PC-3 (cell line): ENCODE data around the gene SMYD3. TPM values are rescaled to one million over a fixed set of nuclear protein-coding genes. Genes with fewer than 3 reads are reported as not detected.

Source experiments
- ATAC-seq: fragments of 200-7000 bp; cut with Tn5 transposase; 2 replicates; pipeline ENCODE4 v1.9.1; 2020; ENCODE audit warnings: mild to moderate bottlenecking, moderate library complexity
- BruUV-seq: library from RNA; stranded (reverse); fragments of 400-500 nt; replicated peaks from 2 replicates; lab custom pipeline; 2021; lab: Mats Ljungman, UMichigan
- CTCF ChIA-PET: fragments of 300-600 bp; sonication (Branson Sonifier 250); formaldehyde crosslinking; loops from one replicate; lab custom pipeline; 2022; ENCODE audit warnings: antibody characterized with exemption; lab: Charles Lee
- POLR2A ChIA-PET: fragments of 300-600 bp; sonication (Branson Sonifier 250); formaldehyde crosslinking; loops from one replicate; lab custom pipeline; 2022; ENCODE audit warnings: antibody characterized with exemption; ENCODE audit not compliant: unreplicated experiment; lab: Charles Lee
- DNase-seq: peaks from one replicate; pipeline ENCODE4 v3.0.0-alpha.2; 2015
- H2AFZ ChIP-seq: fragments of 300-600 bp; sonication (generic); 2 replicates; pipeline ENCODE4 v1.6.0; 2016; ENCODE audit warnings: antibody characterized with exemption, low read length
- H3F3A ChIP-seq: fragments of 300-600 bp; sonication (generic); one replicate; pipeline ENCODE4 v1.6.0; 2017; ENCODE audit warnings: antibody characterized with exemption, low read length, control low read depth, mild to moderate bottlenecking; ENCODE audit not compliant: unreplicated experiment
- H3K27ac ChIP-seq: fragments of 300-600 bp; sonication (generic); 2 replicates; pipeline ENCODE4 v1.5.1; 2016; ENCODE audit warnings: mild to moderate bottlenecking, low read length
- H3K27me3 ChIP-seq: fragments of 300-600 bp; sonication (generic); 2 replicates; pipeline ENCODE4 v1.6.1; 2016; ENCODE audit warnings: low read length, mixed read lengths
- H3K36me3 ChIP-seq: fragments of 300-600 bp; sonication (generic); 2 replicates; pipeline ENCODE4 v1.6.1; 2016; ENCODE audit warnings: low read depth, mixed run types, low read length, mixed read lengths
- H3K4me1 ChIP-seq: fragments of 300-600 bp; sonication (generic); 2 replicates; pipeline ENCODE4 v1.5.1; 2016; ENCODE audit warnings: low read length; ENCODE audit not compliant: insufficient read depth
- H3K4me2 ChIP-seq: fragments of 300-600 bp; sonication (generic); 2 replicates; pipeline ENCODE4 v1.6.0; 2016; ENCODE audit warnings: low read length
- H3K4me3 ChIP-seq: fragments of 300-600 bp; sonication (generic); 2 replicates; pipeline ENCODE4 v1.5.1; 2016; ENCODE audit warnings: mild to moderate bottlenecking, low read length, mixed read lengths
- H3K79me2 ChIP-seq: fragments of 300-600 bp; sonication (generic); 2 replicates; pipeline ENCODE4 v1.6.1; 2017; ENCODE audit warnings: low read length, mixed read lengths
- H3K9ac ChIP-seq: fragments of 300-600 bp; sonication (generic); 2 replicates; pipeline ENCODE4 v1.6.0; 2016; ENCODE audit warnings: mild to moderate bottlenecking, low read length
- H3K9me2 ChIP-seq: fragments of 300-600 bp; sonication (generic); replicated peaks from 2 replicates; pipeline ENCODE4 v1.6.1; 2016; ENCODE audit warnings: mixed run types, low read length, mixed read lengths
- H3K9me3 ChIP-seq: fragments of 300-600 bp; sonication (generic); 2 replicates; pipeline ENCODE4 v1.6.1; 2016; ENCODE audit warnings: low read length, mixed read lengths
- H4K20me1 ChIP-seq: fragments of 300-600 bp; sonication (generic); 2 replicates; pipeline ENCODE4 v1.6.1; 2016; ENCODE audit warnings: low read length, mixed read lengths
- EZH2 ChIP-seq: fragments of 300-600 bp; sonication (generic); IDR thresholded peaks from one replicate; pipeline ENCODE4 v1.6.1; 2017; ENCODE audit warnings: antibody characterized with exemption, mild to moderate bottlenecking, low read length; ENCODE audit not compliant: unreplicated experiment
- EZH2phosphoT487 ChIP-seq: fragments of 300-600 bp; sonication (generic); IDR thresholded peaks from 2 replicates; pipeline ENCODE4 v1.6.1; 2018; ENCODE audit warnings: mild to moderate bottlenecking, antibody characterized with exemption, low read length, borderline replicate concordance
- intact Hi-C: fragments of 100-400 bp; cut with micrococcal nuclease; formaldehyde crosslinking; loops from 2 replicates; pipeline ENCODE4 v1.9.0; 2023
- total RNA-seq: library from RNA; depleted of rRNA; stranded (reverse); fragments of >200 nt; gene quantifications from 2 replicates; pipeline ENCODE4 v1.2.3, GENCODE V29; 2014
- TF ChIP-seq, protein P1 (sequence below): fragments of 300-600 bp; sonication (generic); conservative IDR thresholded peaks from 2 replicates; pipeline ENCODE4 v1.5.1; 2017; ENCODE audit warnings: antibody characterized with exemption, low read depth, mild to moderate bottlenecking, low read length

Gene SMYD3
- total RNA-seq, 1 experiment from 2014 or later = 33.0 TPM

DNA sequence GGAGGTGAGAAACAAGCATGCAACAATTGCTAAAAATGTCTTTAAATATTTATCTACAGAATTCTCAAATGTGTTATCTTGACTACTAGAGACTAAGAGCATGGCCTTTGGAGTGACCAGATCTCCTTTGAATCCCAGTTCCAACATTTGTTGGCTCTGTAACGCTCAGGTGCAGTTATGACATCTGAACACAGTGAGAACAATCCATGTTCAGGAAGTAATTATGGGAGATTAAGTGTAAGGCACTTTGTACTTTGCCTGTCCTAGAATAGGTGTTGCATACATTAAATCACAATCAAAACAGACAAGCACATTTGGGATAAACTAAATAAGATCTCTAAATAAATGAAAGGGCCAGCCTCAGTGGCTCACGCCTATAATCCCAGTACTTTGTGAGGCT is 454.5 kb downstream of the SMYD3 start:
- POLR2A ChIA-PET = no interaction called here
- Histone ChIP-seq H3K4me2 (no peak overlapping the region), H3K9ac (no peak overlapping the region), H3K4me3 (no peak overlapping the region), H3F3A (no peaks in the 10 kb centered on the region), H3K79me2 (no peaks in the 10 kb centered on the region), H3K36me3 (no peaks in the 10 kb centered on the region), H3K27ac (no peak overlapping the region), H3K4me1 (no peaks in the 10 kb centered on the region), H2AFZ (no peak overlapping the region), H4K20me1 (no peaks in the 10 kb centered on the region), H3K9me3 (no peaks in the 10 kb centered on the region), H3K27me3 (no peaks in the 10 kb centered on the region), H3K9me2 (no peaks in the 10 kb centered on the region)
- TF ChIP-seq EZH2phosphoT487 = no peak
- no peak for ATAC-seq
- intact Hi-C loops = no loop called here
- CTCF ChIA-PET = no interaction called here
- no peak for DNase-seq
- BruUV-seq = no TSS peak

DNA sequence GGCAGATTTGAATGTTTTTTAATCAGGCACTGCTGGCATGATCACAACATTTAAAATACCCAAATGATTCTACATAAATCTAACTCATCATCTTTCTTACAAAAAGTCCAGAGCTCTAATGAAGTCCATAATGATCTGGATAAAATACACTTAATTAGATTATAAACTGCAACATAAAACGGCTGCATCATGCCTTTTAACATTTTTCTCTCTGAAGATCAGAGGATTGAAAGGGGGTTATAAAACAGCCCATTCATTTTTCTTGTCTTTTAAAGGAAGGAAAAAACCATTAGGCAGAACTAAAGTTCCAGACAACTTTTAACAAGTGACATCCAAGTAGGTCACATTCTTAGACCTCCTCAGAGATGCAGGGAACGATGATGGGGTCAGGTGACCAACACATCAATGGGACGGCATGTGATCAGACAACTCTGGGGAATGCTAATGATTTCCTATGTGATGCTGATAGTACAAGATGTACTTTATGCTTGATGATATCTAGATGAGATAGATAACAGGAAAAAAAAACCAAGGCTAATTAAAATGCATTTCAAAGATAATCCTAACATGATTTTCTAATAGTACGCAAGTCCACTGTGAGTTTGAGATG is 455.1 kb downstream of the SMYD3 start:
- no peaks in the 10 kb centered on the region for H3K9me2 ChIP-seq
- no peaks in the 10 kb centered on the region for H3K36me3 ChIP-seq
- no peak overlapping the region for H3K27ac ChIP-seq
- intact Hi-C loops = no loop called here
- DNase-seq = no peak
- H3K79me2 ChIP-seq = no peaks in the 10 kb centered on the region
- no peaks in the 10 kb centered on the region for H3K4me1 ChIP-seq
- H4K20me1 ChIP-seq = no peaks in the 10 kb centered on the region
- ATAC-seq = no peak
- TF ChIP-seq EZH2 (no peak), EZH2phosphoT487 (no peak)
- TF ChIP-seq, protein P1, sequence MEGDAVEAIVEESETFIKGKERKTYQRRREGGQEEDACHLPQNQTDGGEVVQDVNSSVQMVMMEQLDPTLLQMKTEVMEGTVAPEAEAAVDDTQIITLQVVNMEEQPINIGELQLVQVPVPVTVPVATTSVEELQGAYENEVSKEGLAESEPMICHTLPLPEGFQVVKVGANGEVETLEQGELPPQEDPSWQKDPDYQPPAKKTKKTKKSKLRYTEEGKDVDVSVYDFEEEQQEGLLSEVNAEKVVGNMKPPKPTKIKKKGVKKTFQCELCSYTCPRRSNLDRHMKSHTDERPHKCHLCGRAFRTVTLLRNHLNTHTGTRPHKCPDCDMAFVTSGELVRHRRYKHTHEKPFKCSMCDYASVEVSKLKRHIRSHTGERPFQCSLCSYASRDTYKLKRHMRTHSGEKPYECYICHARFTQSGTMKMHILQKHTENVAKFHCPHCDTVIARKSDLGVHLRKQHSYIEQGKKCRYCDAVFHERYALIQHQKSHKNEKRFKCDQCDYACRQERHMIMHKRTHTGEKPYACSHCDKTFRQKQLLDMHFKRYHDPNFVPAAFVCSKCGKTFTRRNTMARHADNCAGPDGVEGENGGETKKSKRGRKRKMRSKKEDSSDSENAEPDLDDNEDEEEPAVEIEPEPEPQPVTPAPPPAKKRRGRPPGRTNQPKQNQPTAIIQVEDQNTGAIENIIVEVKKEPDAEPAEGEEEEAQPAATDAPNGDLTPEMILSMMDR = no peak
- H2AFZ ChIP-seq = no peak overlapping the region
- H3K4me3 ChIP-seq = no peak overlapping the region
- POLR2A ChIA-PET = no interaction called here
- CTCF ChIA-PET = no interaction called here
- no peaks in the 10 kb centered on the region for H3K9me3 ChIP-seq
- no peak overlapping the region for H3K4me2 ChIP-seq
- BruUV-seq = no TSS peak
- H3F3A ChIP-seq = no peaks in the 10 kb centered on the region
- no peak overlapping the region for H3K9ac ChIP-seq
- H3K27me3 ChIP-seq = no peaks in the 10 kb centered on the region

DNA sequence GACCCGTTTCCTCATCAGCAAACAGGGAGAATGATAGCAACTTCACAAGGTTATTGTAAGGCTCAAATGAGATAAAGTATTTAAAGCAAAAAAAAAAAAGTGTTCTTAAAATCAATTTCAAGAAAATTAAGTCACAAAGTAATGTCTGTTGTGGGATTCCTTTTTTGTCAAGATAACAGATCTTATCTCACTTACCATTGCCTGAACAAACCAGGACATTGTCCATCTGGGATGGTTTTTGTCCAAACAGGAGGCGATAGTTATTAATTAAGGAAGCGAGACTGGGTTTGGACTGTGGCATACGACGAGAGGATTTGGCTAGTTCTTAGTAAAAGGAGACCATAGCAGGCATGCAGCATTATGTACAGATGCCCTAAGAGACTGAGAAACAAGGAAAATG is 458.4 kb downstream of the SMYD3 start:
- Histone ChIP-seq H3K27ac (no peak overlapping the region), H4K20me1 (no peaks in the 10 kb centered on the region), H3K79me2 (no peaks in the 10 kb centered on the region), H3K4me1 (0 out of 2 replicates have a peak, but pooled peaks cover 1% of the 10 kb centered on the region), H3K9ac (no peak overlapping the region), H3K4me3 (no peak overlapping the region), H3K9me2 (no peaks in the 10 kb centered on the region), H3K36me3 (no peaks in the 10 kb centered on the region), H3K4me2 (no peak overlapping the region), H3F3A (no peaks in the 10 kb centered on the region), H3K27me3 (no peaks in the 10 kb centered on the region), H2AFZ (no peak overlapping the region), H3K9me3 (no peaks in the 10 kb centered on the region)
- ATAC-seq = no peak
- intact Hi-C loops = no loop called here
- BruUV-seq = no TSS peak
- TF ChIP-seq, protein P1 = no peak
- TF ChIP-seq EZH2phosphoT487 (no peak), EZH2 (no peak)
- POLR2A ChIA-PET = no interaction called here
- DNase-seq = no peak
- CTCF ChIA-PET = no interaction called here
